GM19467 (cell line): Measurements from ENCODE around the gene ENOX1.

Experiments
- ATAC-seq: cut with Tn5 transposase; IDR thresholded peaks from one replicate; pipeline ENCODE4 v1.9.1; 2021; ENCODE audit warnings: mild to moderate bottlenecking, moderate library complexity; ENCODE audit not compliant: unreplicated experiment

ENOX1 gene

DNA sequence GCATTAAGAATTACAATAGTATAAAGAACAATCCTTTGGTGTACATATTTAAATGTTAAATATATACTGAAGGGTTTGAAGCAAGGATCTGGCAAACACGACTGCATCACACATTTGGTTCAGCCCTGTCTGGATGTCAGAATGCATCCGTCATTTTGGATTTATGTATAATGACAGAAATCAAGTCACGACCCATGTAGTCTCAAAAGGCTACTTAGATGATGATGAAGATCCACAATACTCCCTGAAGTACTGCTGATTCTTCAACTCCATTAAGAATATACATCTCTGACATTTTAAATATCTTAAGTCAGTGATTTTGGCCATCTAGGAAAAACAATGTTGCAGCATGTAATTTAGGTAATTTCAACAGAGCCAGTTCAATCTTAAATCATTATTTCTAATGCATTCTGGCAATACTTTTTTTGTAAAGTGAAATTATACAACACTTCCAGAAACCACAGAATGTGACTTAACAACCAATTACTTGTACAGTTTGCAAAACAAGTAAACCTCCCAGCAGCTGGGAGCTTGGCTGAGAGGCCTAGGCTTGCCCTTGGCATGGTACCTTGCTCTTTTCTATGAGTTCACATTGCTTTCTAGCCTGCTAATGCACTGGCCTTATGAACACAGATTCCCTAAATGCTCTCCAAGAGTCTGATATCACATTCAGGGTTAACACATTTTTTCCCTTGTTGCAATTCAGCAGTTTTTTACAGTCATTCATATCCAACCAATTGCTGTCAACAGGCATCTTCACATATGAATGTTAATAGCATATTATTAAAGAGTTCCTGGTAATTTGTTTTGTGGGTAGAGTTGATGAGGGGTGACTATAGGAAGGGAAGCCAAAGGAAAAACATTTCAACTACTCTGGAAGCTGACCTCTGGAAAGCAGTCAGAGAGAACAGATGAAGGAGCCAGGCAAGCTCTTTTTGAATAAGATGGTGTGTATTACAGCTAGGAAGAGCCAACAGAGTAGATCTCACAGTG, 175.2 kb downstream of the ENOX1 start:
- ATAC-seq: no peak

DNA sequence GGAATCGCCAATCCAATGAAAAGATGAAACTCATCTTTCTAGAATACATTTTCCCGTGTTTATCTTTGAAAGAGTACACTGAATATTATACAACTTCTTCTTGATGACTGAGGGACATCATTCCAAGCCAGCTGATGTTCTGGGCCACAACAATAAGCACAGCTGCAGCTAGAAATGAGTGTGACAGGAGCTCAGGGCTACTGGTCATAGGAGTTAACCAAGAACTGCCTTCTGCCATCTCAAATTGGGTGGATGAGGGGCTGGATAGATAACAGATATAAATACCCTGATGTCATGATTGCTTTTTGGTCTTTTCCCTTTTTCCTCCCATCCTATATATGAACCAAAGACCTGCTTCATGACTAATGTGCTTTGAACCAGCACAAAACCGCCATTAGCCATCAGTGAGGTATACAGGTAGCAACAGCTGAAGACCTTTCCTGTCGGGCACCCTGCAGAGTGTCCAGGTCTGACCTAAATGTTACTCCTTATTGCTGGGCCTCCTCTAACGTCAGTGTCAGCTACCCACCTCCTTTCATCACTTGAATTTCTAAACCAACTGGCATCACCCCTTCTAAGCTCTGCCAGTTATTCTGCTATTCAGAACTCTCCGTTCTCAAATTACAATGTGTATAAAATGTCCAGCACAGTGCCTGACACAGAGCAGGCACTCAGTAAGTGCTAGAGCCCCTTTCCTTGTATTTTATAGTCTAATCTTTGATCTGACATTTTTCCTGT, 178.2 kb downstream of the ENOX1 start:
- ATAC-seq: no peak

DNA sequence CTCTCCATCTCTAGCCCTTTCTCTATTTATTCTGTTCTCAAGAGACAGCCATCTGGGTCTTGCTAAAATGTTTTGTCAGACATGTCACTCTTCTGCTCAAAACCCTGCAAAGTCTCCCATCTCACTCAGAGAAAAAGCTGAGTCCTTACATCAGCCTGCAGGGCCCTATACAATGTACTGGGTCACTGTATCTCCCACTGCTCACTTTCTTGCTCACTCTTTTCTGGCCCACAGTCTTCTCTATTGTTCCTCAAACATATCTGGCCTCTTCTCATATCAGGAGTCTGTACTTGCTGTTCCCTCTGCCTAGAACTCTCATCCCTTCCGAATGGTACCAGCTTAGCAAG, 189.2 kb downstream of the ENOX1 start:
- ATAC-seq: no peak

DNA sequence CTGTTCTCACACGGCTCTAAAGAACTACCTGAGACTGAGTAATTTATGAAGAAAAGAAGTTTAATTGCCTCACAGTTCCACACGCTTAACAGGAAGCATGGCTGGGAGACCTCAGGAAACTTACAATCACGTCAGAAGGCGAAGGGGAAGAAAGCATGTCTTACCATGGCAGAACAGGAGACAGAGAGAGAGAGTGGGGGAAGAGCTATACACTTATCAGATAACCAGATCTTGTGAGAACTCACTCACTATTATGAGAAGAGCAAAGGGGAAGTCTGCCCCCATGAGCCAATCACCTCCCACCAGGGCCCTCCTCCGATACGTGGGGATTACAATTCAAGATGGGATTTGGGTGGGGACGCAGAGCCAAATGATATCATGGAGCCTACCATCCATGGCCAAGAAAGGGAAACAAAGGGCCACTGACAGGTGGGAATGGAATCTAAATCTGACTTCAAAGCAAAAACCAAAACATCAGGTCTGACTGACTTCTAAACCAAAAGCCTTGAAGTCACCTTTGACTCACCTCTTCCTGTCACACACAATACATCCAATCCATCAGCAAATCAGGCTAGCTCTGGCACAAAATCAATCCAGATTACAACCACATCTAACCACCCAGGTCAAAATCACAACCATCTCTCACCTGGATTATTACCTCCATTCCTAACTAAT, 189.7 kb downstream of the ENOX1 start:
- no peak for ATAC-seq

DNA sequence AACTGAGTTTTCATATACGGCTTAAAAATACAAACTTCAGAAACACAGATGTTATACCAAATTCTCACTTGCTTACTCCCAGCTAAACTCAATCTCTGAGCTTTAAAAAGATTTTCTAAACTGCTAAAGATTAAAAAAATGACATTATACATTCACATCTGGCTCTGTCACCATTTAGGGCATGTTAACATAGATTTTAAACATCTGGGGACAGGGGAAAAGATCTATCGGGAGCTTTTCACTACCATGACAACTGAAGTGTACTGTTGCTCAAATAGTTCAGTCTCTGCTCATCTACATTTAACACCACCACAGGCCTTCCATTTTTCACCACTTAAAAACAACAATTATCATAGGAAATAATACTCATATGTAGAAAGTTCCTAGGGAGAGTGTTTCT, 190.8 kb downstream of the ENOX1 start:
- ATAC-seq: no peak

DNA sequence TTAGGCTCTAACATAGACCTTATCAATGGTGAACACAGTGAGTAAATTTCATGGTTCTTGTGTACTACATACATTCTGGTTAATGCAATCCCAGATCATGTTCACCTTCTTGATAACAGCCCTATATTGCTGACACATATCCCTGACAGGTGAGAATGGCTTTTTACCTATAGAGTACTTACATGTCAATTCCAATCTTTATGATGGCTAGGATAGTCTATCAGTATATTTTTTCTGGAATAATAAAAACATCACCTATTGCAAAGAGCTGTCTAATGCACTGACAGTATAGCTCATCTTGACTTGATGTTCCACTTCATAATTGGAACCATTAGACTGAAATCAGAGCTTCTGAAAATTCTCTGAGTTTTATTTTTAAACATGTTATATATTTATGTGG, 199.4 kb downstream of the ENOX1 start:
- no peak for ATAC-seq

DNA sequence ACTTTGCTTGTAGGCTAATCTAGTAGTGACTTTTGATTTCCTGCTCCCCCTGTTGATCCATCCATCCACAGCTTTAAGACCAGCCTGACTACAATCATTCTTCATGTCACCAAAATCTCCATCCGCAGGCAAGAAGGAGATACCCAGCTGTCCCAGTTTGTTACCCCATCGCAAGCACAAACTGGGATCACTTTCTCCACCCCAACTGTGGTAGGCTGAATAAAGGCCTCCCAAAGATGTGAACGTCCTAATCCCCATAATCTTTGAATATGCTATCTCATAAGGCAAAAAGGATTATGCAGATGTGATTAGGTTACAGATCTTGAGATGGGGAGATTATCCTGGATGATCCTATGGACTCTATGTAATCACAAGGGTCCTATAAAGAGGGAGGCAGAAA, 202.0 kb downstream of the ENOX1 start:
- no peak for ATAC-seq

DNA sequence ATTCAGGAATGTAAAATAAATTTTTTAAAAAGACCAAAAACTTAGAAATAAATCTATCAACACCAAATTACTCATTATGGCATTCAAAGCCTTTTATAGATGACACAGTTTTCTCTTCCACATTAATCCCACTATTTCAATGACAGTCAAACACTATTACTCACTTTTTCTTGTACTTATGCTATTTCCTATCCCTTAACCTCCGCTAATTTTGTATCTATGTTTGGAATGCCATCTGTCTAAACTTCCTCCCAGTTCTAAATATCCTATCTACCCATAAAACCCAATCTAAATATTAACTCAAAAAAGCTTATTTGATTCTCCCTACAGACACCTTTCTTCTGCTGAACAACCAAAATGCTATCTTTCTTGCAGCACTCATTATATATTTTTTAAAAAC, 203.5 kb downstream of the ENOX1 start:
- no peak for ATAC-seq

DNA sequence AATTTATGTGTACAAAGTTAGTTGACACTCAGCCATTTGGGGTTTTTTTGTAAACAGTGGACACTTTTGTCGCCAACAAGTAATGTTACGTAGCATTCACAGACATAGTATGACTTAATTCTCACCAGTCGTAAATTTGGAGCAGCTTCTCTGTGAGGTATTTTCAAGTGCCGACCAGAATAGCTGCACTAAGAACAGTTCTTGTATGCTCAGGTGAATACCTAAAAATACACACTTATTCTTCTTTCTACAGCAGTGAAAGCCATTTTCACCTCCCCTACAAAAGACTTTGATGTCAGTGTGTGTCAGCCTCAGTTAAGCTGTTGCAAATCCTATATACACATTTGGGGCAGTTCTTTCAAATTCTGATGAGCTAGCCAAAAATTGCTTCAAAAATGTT, 206.5 kb downstream of the ENOX1 start:
- ATAC-seq: no peak

DNA sequence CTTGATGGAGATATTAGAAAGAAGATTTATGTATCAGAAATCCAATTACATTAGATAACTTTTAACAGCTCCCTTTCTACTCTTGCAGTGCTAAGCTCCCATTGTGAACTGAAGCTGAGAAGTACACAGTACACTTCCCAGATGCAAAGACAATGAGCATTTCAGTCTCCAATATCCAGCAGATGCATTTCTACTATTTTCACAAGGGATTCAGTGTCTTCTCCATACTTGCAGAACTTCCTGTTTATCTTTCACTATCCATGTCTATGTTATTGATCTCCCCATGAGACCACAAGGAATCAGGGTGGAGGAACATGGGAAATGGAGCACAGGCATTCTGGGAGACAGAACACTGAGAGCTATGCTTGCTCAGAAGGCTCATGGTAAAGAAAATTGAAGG, 207.5 kb downstream of the ENOX1 start:
- ATAC-seq: no peak

DNA sequence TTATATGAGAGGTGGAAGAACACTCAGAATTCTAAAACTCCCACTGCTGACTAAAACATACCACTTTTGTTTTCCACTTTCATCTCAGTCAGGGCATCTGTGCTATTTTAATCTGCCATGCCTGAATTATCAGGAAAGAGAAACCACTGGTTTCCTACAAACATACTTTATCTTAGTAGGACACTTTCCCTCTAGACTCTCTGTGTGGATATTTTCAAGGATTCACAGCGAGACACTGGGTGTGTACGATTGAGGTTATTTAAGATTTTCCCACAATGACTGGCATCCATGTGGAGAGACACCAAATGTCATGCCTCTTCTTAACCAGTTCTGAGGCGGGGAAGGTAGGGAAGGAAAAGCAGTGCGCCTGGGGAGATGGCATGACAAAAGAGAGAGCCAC, 212.2 kb downstream of the ENOX1 start:
- no peak for ATAC-seq

DNA sequence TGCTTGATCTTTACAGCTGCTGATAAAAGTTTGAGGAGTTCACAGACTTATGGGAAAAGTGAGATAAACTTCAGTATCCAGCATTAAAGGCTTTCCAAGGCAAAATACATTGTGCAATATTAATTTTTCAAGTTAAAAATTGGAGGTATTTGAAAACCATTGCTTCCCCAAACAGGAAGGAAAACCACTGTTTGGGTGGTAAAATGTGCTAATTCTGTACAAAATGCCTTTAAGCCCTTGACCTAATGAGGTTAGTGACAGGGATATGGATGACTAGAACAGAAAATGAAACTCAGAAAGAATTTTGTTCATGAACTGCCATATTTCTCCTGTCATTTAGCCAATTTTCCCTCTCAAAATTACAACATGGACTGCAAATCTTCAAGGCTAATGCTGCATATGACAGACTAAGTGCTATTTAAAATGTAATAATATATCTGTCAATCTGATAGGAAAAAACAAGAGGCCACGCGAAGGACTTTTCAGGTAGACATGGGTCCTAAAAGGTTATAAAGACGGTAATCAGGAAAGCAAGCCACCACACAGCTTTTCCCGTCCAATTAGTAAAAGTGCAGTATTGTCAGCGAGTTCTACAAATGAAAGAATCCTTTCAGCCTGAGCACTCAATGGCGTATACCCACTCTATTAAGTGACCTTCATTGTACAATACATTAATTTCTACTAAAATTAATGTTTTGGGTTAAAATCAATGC, 212.8 kb downstream of the ENOX1 start:
- no peak for ATAC-seq

DNA sequence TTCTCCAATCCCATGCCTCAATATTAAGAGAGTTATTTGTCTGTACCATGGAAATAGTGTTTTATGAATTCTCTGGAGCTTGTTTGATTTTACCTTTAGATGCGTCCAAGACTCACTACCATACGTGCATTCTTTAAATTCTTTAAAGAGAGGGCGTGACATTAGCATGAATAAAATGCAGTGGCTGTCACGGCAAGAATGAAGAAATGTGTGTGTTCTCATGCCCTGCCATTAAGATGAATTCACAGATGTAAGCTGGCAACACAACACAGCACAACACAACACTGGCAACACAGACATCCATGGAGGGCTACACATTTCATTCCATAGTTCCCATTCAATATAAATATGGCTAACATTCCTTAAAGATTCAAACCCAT, 213.4 kb downstream of the ENOX1 start:
- ATAC-seq: no peak

DNA sequence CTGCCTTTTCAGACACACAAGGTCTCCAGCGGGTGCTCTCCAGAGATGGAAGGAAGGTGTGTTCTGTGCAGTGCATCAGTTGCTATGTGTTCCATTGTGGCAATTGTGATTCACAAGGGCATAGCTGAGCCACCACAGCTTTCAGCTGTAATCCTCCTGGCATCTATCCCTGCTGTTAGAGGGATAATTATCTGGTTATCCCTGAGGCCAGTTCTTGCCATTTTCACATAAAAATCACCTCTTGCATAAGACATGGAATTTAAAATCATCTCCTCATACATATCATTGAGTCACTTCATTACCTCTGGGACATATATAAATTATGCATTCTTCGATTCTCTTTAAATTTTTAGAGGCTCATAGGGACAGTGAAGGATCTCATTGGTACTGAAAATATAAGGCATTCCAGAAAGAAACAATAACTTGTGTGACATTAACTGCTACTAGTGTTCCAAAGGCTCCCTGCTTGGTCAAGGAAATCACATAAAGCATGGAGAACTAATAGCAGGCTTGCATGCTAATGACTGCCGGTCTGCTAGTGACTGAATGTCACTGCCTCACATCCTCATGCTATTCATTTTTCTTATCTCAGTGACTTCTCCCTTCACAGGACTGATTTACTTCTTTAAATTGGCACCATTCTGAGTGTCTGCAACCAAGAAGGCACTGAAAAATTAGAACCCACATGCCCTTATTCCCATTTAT, 214.0 kb downstream of the ENOX1 start:
- no peak for ATAC-seq

DNA sequence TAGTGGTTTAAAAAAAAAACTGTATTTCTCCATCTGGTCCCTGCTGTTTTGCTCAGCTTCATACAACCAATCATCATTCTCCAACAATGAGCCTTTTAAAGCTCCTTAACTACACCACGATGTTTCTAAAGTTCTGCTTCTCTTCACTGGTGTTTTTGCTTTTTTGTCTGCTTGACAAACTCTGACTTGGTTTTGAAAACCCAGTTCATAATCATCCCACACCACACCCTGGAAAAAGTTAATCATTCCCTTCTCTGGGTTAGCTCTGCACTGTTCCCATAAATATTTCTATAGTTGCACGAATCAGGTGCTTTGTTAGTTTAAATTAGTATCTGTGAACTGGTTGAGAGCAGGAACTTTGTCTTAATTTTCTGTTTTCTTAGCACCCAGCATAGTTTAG, 217.1 kb downstream of the ENOX1 start:
- ATAC-seq: no peak

DNA sequence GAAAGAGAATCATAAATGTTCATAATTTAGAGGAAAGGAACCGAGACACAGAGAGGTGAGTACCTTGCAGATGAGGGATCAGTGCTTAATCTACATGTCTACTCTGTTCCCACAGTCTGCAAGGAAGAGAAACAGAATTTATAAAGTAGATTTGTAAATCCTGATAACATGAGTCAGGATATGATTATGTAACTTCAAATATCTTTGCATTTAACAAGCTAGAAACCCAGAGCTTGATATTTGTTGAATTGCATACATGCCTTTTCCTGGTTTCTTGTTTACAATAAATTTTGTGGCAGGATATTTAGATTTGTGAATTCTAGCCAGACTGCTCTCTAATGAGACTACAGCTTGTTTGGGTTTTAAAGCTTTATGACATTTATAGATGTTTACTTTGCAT, 219.2 kb downstream of the ENOX1 start:
- no peak for ATAC-seq

DNA sequence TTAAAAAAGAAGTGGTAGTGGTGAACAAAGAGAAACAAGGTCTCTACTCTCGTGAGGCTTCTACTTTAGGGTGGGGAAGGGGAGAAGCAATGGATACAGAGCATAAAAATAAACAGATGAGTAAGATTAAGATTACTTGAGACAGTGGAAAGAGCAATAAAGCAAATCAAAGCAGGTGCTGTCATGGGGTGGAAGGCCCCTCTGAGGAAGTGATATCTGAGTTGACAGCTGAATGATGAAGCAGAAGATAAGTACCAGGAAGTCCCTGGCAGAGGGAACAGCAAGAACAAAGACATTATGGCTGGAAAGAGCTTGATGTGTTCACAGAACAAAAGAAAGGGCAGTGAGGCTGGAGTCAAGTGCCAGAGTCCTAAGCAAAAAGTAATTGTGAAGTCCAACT, 221.8 kb downstream of the ENOX1 start:
- no peak for ATAC-seq

DNA sequence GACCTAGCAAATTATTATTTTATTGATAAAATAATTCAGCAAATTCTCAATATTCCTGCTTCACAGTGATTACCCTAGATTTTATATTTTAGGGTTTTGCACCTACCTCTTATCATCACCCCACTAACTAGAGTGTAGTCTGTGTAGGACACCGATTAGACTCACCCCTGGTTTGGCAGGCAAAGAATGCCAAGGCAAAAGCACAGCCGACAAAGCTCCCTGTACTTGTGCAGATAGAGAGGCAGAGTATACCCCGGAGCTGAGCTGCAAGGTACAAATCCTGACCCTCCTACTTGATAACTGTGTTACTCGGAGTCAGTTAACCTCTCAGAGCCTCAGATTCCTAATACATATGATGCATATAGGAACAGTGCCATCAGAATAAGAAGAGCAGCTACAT, 225.7 kb downstream of the ENOX1 start:
- no peak for ATAC-seq

DNA sequence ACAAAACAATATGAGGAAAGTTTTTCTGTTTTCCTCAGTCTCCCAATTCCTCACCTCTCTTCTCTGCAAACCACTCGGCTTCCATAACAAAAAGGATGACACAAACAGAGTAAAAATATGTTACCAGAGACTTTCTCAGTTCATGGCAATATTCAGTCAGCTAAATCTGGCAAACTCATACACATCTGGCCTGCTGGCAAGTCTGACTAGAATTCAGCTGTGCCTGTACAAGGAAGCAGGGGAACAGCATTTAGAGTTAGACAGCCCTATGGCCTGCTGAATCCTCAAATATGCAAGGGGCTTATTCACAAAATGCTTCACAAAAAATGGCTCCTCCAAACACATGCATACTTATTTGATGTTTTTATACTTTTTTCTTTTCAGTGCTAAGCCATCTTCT, 227.8 kb downstream of the ENOX1 start:
- ATAC-seq: no peak

DNA sequence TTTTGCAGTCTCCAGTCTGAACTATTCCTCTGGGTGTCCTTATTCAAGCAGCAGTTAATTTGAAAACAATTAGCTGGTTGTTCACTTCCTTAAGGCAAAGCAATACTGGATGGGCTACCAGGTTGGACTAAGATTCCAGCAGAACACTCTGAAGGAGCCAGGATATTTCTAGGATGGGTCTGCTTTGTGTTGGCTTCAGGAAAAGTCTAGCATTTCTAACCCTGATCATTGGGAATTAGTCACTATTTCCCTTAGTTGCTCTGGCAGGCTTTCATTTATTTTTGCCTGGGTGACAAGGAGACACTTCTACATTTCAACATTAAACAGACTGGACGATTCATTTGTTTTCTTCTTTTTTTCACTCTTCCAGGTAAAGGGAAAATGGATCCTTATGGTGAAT, 228.4 kb downstream of the ENOX1 start:
- ATAC-seq: no peak

DNA sequence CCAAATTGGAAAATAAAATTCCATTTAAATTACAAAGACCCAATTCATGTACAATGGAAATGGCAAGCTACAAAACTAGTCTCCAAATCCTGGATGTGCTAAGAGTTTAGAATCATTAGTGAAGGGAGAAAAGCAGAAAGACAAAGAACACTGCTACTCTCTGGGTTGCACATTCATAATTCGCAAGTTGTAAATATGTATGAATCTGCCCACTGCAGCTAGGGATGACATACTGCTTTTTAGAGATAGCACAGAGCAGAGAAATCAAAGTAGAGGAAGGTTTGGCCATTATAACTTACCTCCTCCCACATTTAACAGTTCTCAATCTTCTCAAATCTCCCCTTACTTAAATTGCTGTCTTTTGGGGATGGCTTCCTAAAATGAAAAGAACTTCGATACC, 231.1 kb downstream of the ENOX1 start:
- no peak for ATAC-seq
